Choroid plexus epithelial cell (primary cell): Measurements from ENCODE around the gene ARHGEF6.

Source experiments
- DNase-seq: peaks from one replicate; pipeline ENCODE4 v3.0.0-alpha.2; 2010; ENCODE audit warnings: low read depth
- H3K4me3 ChIP-seq: 2 replicates; pipeline ENCODE4 v1.5.1; 2011; ENCODE audit warnings: low read depth, mild to moderate bottlenecking, control low read depth, low read length, moderate library complexity
- CTCF ChIP-seq: conservative IDR thresholded peaks from 2 replicates; pipeline ENCODE4 v1.5.1; 2011; ENCODE audit warnings: low read depth, mild to moderate bottlenecking, control low read depth, inconsistent platforms, low read length, moderate library complexity

Gene ARHGEF6

GRCh38 chrX:136662976-136663375 is 117.8 kb downstream of the ARHGEF6 start:
- TF ChIP-seq CTCF = no peak
- no peak overlapping the region for H3K4me3 ChIP-seq
- DNase-seq = no peak

GRCh38 chrX:136662104-136662503 is 118.6 kb downstream of the ARHGEF6 start:
- DNase-seq = no peak
- no peak overlapping the region for H3K4me3 ChIP-seq
- TF ChIP-seq CTCF = no peak

GRCh38 chrX:136660896-136661295 is 119.8 kb downstream of the ARHGEF6 start:
- no peak overlapping the region for H3K4me3 ChIP-seq
- TF ChIP-seq CTCF = no peak
- DNase-seq = no peak

GRCh38 chrX:136659174-136659573 is 121.6 kb downstream of the ARHGEF6 start:
- no peak for DNase-seq
- H3K4me3 ChIP-seq = no peak overlapping the region
- TF ChIP-seq CTCF = no peak

GRCh38 chrX:136658151-136658550 is 122.6 kb downstream of the ARHGEF6 start:
- no peak for TF ChIP-seq CTCF
- DNase-seq = no peak
- no peak overlapping the region for H3K4me3 ChIP-seq

- TF ChIP-seq CTCF = no peak
- H3K4me3 ChIP-seq = no peak overlapping the region
- no peak for DNase-seq
These were observed 124.3 kb downstream of the ARHGEF6 start for GRCh38 chrX:136656361-136656964.
